HEK293T (cell line): Measurements from ENCODE around the gene CBX6.

Experiments
- CTCF ChIA-PET: fragments of 350-600 bp; formaldehyde crosslinking; extraction: SDS; loops from one replicate; lab custom pipeline; 2021; ENCODE audit warnings: antibody characterized with exemption, inconsistent platforms; lab: Yijun Ruan, JAX
- POLR2A ChIA-PET: fragments of 350-600 bp; formaldehyde crosslinking; extraction: SDS; loops from one replicate; lab custom pipeline; 2020; ENCODE audit warnings: antibody characterized with exemption, inconsistent platforms; lab: Yijun Ruan, JAX
- DNase-seq: peaks from one replicate; pipeline ENCODE4 v3.0.0; 2012; ENCODE audit warnings: mixed read lengths; ENCODE audit errors: extremely low spot score
- ARNT ChIP-seq: fragments of 450-650 bp; IDR thresholded peaks from 2 replicates; pipeline ENCODE4 v1.6.1; 2017; ENCODE audit warnings: mild to moderate bottlenecking
- BHLHE40 ChIP-seq: fragments of 450-650 bp; IDR thresholded peaks from 2 replicates; pipeline ENCODE4 v1.6.1; 2016; ENCODE audit warnings: mild to moderate bottlenecking, moderate library complexity, borderline replicate concordance
- CTBP1 ChIP-seq: fragments of 450-650 bp; IDR thresholded peaks from 2 replicates; pipeline ENCODE4 v1.6.1; 2016; ENCODE audit warnings: borderline replicate concordance
- ELF4 ChIP-seq: fragments of 450-650 bp; IDR thresholded peaks from 2 replicates; pipeline ENCODE4 v1.6.1; 2017; ENCODE audit warnings: antibody characterized with exemption
- FOXA1 ChIP-seq: fragments of 450-650 bp; IDR thresholded peaks from 2 replicates; pipeline ENCODE4 v1.6.1; 2016; ENCODE audit warnings: mild to moderate bottlenecking
- FOXK2 ChIP-seq: fragments of 450-650 bp; IDR thresholded peaks from 2 replicates; pipeline ENCODE4 v1.6.1; 2016; ENCODE audit warnings: mild to moderate bottlenecking
- FOXM1 ChIP-seq: fragments of 450-650 bp; IDR thresholded peaks from 2 replicates; pipeline ENCODE4 v1.6.1; 2017; ENCODE audit warnings: mild to moderate bottlenecking, borderline replicate concordance
- HDGF ChIP-seq: fragments of 450-650 bp; IDR thresholded peaks from 2 replicates; pipeline ENCODE4 v1.6.1; 2017; ENCODE audit warnings: antibody characterized with exemption, borderline replicate concordance
- L3MBTL2 ChIP-seq: fragments of 450-650 bp; conservative IDR thresholded peaks from 2 replicates; pipeline ENCODE4 v1.6.1; 2016; ENCODE audit warnings: mild to moderate bottlenecking
- LEF1 ChIP-seq: fragments of 450-650 bp; IDR thresholded peaks from 2 replicates; pipeline ENCODE4 v1.6.1; 2017; ENCODE audit warnings: mild to moderate bottlenecking, borderline replicate concordance
- NFRKB ChIP-seq: fragments of 450-650 bp; IDR thresholded peaks from 2 replicates; pipeline ENCODE4 v1.6.1; 2016; ENCODE audit warnings: mild to moderate bottlenecking, moderate library complexity
- PKNOX1 ChIP-seq: fragments of 450-650 bp; IDR thresholded peaks from 2 replicates; pipeline ENCODE4 v1.6.1; 2016
- SP1 ChIP-seq: fragments of 450-650 bp; IDR thresholded peaks from 2 replicates; pipeline ENCODE4 v1.6.1; 2017
- SUZ12 ChIP-seq: fragments of 450-650 bp; IDR thresholded peaks from 2 replicates; pipeline ENCODE4 v1.6.1; 2016; ENCODE audit warnings: mild to moderate bottlenecking
- TARDBP ChIP-seq: fragments of 450-650 bp; IDR thresholded peaks from 2 replicates; pipeline ENCODE4 v1.6.1; 2016
- ZNF384 ChIP-seq: fragments of 450-650 bp; IDR thresholded peaks from 2 replicates; pipeline ENCODE4 v1.6.1; 2016

Gene CBX6

GRCh38 chr22:38844315-38845003, 27.6 kb downstream of the CBX6 start:
- no peak for TF ChIP-seq SP1
- no peak for TF ChIP-seq FOXA1
- DNase-seq, result no peak
- ChIA-PET CTCF (interaction anchor here (1.6 to 1.9 kb wide), 2 partner anchors 75 to 79 kb away, joined by 6 to 14 read pairs; no protein-coding TSS in a partner anchor), POLR2A (interaction anchor here (0.9 to 2.0 kb wide), 4 partner anchors 9 to 77 kb away, joined by 3 to 6 read pairs (median 5); no protein-coding TSS in a partner anchor)

- DNase-seq, result peak; percentile 81
- ChIA-PET POLR2A (interaction anchor here (0.9 to 2.0 kb wide), 5 partner anchors 10 to 76 kb away, joined by 3 to 6 read pairs (median 5); no protein-coding TSS in a partner anchor), CTCF (interaction anchor here (0.5 to 1.9 kb wide), 3 partner anchors 75 to 502 kb away, joined by 3 to 14 read pairs (median 6); no protein-coding TSS in a partner anchor)
- no peak for TF ChIP-seq LEF1
- TF ChIP-seq ARNT, result no peak
- no peak for TF ChIP-seq BHLHE40
- no peak for TF ChIP-seq HDGF
- no peak for TF ChIP-seq SP1
- TF ChIP-seq TARDBP, result no peak
- no peak for TF ChIP-seq ZNF384
- no peak; the same call in 1 of the 2 replicates for TF ChIP-seq FOXM1
- no peak for TF ChIP-seq ELF4
- TF ChIP-seq NFRKB, result no peak
- no peak for TF ChIP-seq FOXA1
- TF ChIP-seq SUZ12, result no peak
- TF ChIP-seq PKNOX1, result no peak
- no peak for TF ChIP-seq FOXK2
- no peak for TF ChIP-seq L3MBTL2
- no peak for TF ChIP-seq CTBP1
These were observed 28.2 kb downstream of the CBX6 start, which contains the start of gene NPTXR for GRCh38 chr22:38843657-38844314. NPTXR (minus strand) TSS chr22:38844028.

GRCh38 chr22:38843201-38843656, 28.8 kb downstream of the CBX6 start:
- TF ChIP-seq LEF1 (0 out of 2 replicates have a peak, but pooled peaks have one; percentile 9), ELF4 (no peak)
- POLR2A ChIA-PET, result interaction anchor here (0.6 to 2.0 kb wide), 3 partner anchors 73 to 76 kb away, joined by 3 to 6 read pairs (median 5); no protein-coding TSS in a partner anchor
- DNase-seq, result peak; percentile 82
- CTCF ChIA-PET, result interaction anchor here (0.5 to 1.9 kb wide), 3 partner anchors 22 to 502 kb away, joined by 3 to 14 read pairs (median 3); no protein-coding TSS in a partner anchor

GRCh38 chr22:38842512-38843200, 29.4 kb downstream of the CBX6 start:
- TF ChIP-seq PKNOX1 (no peak), FOXM1 (no peak), SUZ12 (no peak), FOXK2 (no peak), TARDBP (no peak), CTBP1 (no peak), L3MBTL2 (no peak), SP1 (no peak), ARNT (no peak), NFRKB (no peak), ELF4 (no peak), LEF1 (no peak), BHLHE40 (no peak), FOXA1 (no peak)
- CTCF ChIA-PET, result interaction anchor here (0.7 to 1.9 kb wide), 2 partner anchors 21 to 74 kb away, joined by 3 to 14 read pairs; no protein-coding TSS in a partner anchor
- DNase-seq, result no peak
- POLR2A ChIA-PET, result interaction anchor here (0.6 to 2.0 kb wide), 3 partner anchors 73 to 75 kb away, joined by 3 to 6 read pairs (median 5); no protein-coding TSS in a partner anchor

- CTCF ChIA-PET, result no interaction called here
- POLR2A ChIA-PET, result no interaction called here
- no peak for DNase-seq
- TF ChIP-seq FOXA1 (no peak), HDGF (no peak), ARNT (no peak), PKNOX1 (no peak), SP1 (no peak), LEF1 (no peak), FOXK2 (no peak), SUZ12 (no peak), FOXM1 (no peak), TARDBP (no peak), BHLHE40 (no peak)
These were observed 30.4 kb downstream of the CBX6 start for GRCh38 chr22:38841635-38842034.

- POLR2A ChIA-PET, result no interaction called here
- TF ChIP-seq TARDBP (no peak), ARNT (no peak), SUZ12 (no peak), FOXK2 (no peak), ELF4 (no peak), FOXM1 (no peak), CTBP1 (no peak), BHLHE40 (no peak)
- CTCF ChIA-PET, result no interaction called here
- DNase-seq, result no peak
These were observed 30.8 kb downstream of the CBX6 start for GRCh38 chr22:38841211-38841610.
